Activated CD8-positive, alpha-beta memory T cell treated with anti-CD3 and anti-CD28 coated beads, Interleukin-2, amount 10 ng/mL, durations not matched to agents 7 days and 5 days (primary cell): ENCODE data around the gene PBLD. TPM values are rescaled to one million over a fixed set of nuclear protein-coding genes. Genes with fewer than 3 reads are reported as not detected.
"Not testable (repeated sequence)": the region's sequence is repeated elsewhere in the genome, so short reads cannot be mapped to it uniquely, and the experiment has no call there.

Source experiments
- ATAC-seq: fragments of 150-1000 bp; cut with Tn5 transposase; one replicate; pipeline ENCODE4 v1.10.0; 2021; ENCODE audit warnings: moderate library complexity
- CTCF ChIA-PET: fragments of 350-600 bp; sonication (Branson Sonifier 250); formaldehyde crosslinking; loops from one replicate; lab custom pipeline; 2021; ENCODE audit warnings: antibody characterized with exemption; lab: Charles Lee
- DNase-seq: peaks from one replicate; pipeline ENCODE4 v3.0.0-alpha.2; 2020
- H3K27ac Mint-ChIP-seq: one replicate; pipeline ENCODE4 v1.8.0; 2021; ENCODE audit warnings: mild to moderate bottlenecking, mixed read lengths
- H3K27me3 Mint-ChIP-seq: one replicate; pipeline ENCODE4 v1.8.0; 2021; ENCODE audit warnings: mixed read lengths
- H3K36me3 Mint-ChIP-seq: one replicate; pipeline ENCODE4 v1.8.0; 2021; ENCODE audit warnings: mild to moderate bottlenecking, mixed read lengths
- H3K4me1 Mint-ChIP-seq: one replicate; pipeline ENCODE4 v1.8.0; 2021; ENCODE audit warnings: mixed read lengths
- H3K4me3 Mint-ChIP-seq: one replicate; pipeline ENCODE4 v1.8.0; 2021; ENCODE audit warnings: mild to moderate bottlenecking, moderate library complexity, mixed read lengths
- H3K9me3 Mint-ChIP-seq: one replicate; pipeline ENCODE4 v1.8.0; 2022; ENCODE audit warnings: low read depth, mixed read lengths
- total RNA-seq, 2 experiments: library from RNA; stranded (reverse); gene quantifications; one replicate each; pipeline ENCODE4 v1.2.3, GENCODE V29; 2021

The PBLD gene
- total RNA-seq, 2 experiments from 2014 or later, result 1.1 to 1.4 TPM

- H3K4me3 Mint-ChIP-seq, ATAC-seq, H3K27ac Mint-ChIP-seq, H3K27me3 Mint-ChIP-seq, H3K36me3 Mint-ChIP-seq, DNase-seq, H3K9me3 Mint-ChIP-seq, H3K4me1 Mint-ChIP-seq, CTCF ChIA-PET: not testable (repeated sequence)
Measured at GRCh38 chr10:68324396-68324795, 8.3 kb downstream of the PBLD start.

DNA sequence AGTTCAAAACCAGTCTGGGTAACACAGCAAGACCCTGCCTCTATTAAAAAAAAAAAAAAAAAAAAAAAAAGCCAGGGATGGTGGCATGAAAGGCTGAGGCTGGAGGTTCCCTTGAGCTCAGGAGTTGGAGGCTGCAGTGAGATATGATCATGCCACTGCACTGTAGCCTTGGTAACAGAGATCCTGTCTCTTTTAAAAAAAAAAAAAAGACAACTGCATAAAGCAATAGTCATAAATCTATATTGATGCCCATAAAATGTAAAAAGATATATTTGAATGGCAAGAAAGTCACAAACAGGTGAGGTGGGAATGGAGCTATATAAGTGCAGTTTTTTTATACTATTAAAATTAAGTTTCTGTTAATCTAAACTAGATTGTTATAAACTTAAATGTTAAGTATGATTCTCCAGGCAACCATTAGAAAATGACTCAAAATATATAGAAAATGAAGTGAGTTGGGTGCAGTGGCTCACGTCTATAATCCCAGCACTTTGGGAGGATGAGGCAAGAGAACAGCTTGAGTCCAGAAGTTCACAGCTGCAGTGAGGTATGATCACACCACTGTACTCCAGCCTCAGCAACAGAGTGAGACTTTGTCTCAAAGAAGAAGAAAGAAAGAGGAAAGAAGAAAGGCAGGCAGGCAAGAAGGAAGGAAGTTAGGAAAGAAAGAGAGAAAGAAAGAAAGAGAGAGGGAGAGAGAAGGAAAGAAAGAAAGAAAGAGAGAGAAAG, 14.2 kb downstream of the PBLD start:
- Mint-ChIP-seq H3K27ac (no peak overlapping the region), H3K27me3 (no peaks in the 10 kb centered on the region), H3K36me3 (peaks cover 15% of the 10 kb centered on the region), H3K4me1 (peaks cover 9% of the 10 kb centered on the region), H3K4me3 (no peak overlapping the region), H3K9me3 (peaks cover 14% of the 10 kb centered on the region)
- CTCF ChIA-PET, result interaction anchor here (1.0 kb wide), 2 partner anchors 15 to 16 kb away, joined by 3 read pairs; no protein-coding TSS in a partner anchor
- ATAC-seq (no peak), DNase-seq (no peak)

GRCh38 chr10:68315582-68315981, 17.1 kb downstream of the PBLD start:
- ATAC-seq, result no peak
- peaks cover 9% of the 10 kb centered on the region for H3K4me1 Mint-ChIP-seq
- DNase-seq, result no peak
- CTCF ChIA-PET, result interaction anchor here (1.6 to 3.8 kb wide), 4 partner anchors 13 to 103 kb away, joined by 3 to 19 read pairs (median 8); partner anchors contain the start of genes HNRNPH3 and PBLD
- H3K27me3 Mint-ChIP-seq, result no peaks in the 10 kb centered on the region
- peaks cover 14% of the 10 kb centered on the region for H3K9me3 Mint-ChIP-seq
- no peak overlapping the region for H3K4me3 Mint-ChIP-seq
- no peak overlapping the region for H3K27ac Mint-ChIP-seq
- H3K36me3 Mint-ChIP-seq, result peaks cover 15% of the 10 kb centered on the region

- DNase-seq, H3K4me1 Mint-ChIP-seq, H3K4me3 Mint-ChIP-seq, H3K27ac Mint-ChIP-seq, ATAC-seq, H3K27me3 Mint-ChIP-seq: not testable (repeated sequence)
- peaks cover 15% of the 10 kb centered on the region for H3K36me3 Mint-ChIP-seq
- CTCF ChIA-PET, result interaction anchor here (1.0 to 3.8 kb wide), 5 partner anchors 12 to 526 kb away, joined by 3 to 19 read pairs (median 7); partner anchors contain the start of genes HNRNPH3 and PBLD
- peaks cover 14% of the 10 kb centered on the region for H3K9me3 Mint-ChIP-seq
Measured at GRCh38 chr10:68314930-68315329, 17.8 kb downstream of the PBLD start.

GRCh38 chr10:68310531-68310930, 22.2 kb downstream of the PBLD start:
- Mint-ChIP-seq H3K4me3 (no peak overlapping the region), H3K27ac (no peak overlapping the region), H3K27me3 (no peaks in the 10 kb centered on the region), H3K36me3 (peaks cover 3% of the 10 kb centered on the region), H3K9me3 (no peaks in the 10 kb centered on the region), H3K4me1 (peaks cover 7% of the 10 kb centered on the region)
- DNase-seq (no peak), ATAC-seq (no peak)
- CTCF ChIA-PET, result no interaction called here

DNA sequence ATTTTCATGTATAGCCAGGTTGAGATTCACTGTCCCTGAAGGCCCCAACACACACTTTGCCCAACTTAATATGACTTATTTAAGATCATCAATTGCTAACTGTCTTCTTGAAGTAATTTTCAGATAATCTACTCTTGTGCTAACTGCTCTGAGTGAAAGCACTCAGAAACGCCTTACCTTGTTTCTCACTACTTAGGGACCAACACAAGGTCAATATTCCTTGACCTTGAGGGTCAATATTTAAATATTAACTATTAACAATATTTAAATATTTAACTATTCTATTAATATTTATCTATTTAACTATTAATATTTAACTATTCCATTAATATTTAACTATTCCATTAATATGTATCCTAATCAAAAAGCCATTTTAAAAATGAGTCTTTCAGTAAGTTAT, 26.9 kb downstream of the PBLD start:
- ATAC-seq (no peak), DNase-seq (no peak)
- no peaks in the 10 kb centered on the region for H3K9me3 Mint-ChIP-seq
- H3K27me3 Mint-ChIP-seq, result no peaks in the 10 kb centered on the region
- CTCF ChIA-PET, result interaction anchor here (1.3 kb wide), 1 partner anchor 43 kb away, joined by 3 read pairs; no protein-coding TSS in a partner anchor
- no peaks in the 10 kb centered on the region for H3K4me1 Mint-ChIP-seq
- no peak overlapping the region for H3K27ac Mint-ChIP-seq
- H3K4me3 Mint-ChIP-seq, result no peak overlapping the region
- no peaks in the 10 kb centered on the region for H3K36me3 Mint-ChIP-seq

DNA sequence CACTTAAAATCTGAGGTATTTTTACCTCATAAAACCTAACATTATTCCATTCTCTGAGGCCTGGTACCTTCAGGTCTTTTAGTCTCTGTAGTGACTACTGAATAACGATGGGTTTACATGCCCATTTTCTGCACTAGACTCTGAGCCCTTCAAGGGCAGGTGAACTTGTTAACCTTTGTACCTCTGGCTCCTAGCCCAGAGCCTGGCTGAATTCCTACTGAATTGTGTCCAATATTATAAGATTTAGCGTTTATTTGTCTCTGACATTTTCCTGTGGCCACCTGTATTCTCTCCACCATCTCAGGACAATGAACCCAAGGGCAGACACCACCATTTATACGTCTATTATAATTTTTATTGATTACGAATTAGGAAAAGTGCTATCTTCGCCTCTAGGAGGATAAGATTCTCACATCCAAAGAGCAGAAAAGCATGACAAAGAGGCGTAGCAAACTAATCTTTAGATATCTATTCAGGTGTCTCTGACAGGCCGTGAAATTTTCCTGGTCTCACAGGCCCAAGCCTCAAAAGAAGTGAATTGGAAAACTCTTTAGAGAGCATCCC, 28.8 kb downstream of the PBLD start:
- H3K27me3 Mint-ChIP-seq, result no peaks in the 10 kb centered on the region
- ATAC-seq (no peak), DNase-seq (no peak)
- CTCF ChIA-PET, result interaction anchor here (0.7 to 2.9 kb wide), 6 partner anchors 10 to 449 kb away, joined by 3 to 19 read pairs (median 4); no protein-coding TSS in a partner anchor
- H3K4me1 Mint-ChIP-seq, result no peaks in the 10 kb centered on the region
- H3K9me3 Mint-ChIP-seq, result no peaks in the 10 kb centered on the region
- H3K27ac Mint-ChIP-seq, result no peak overlapping the region
- H3K36me3 Mint-ChIP-seq, result no peaks in the 10 kb centered on the region
- no peak overlapping the region for H3K4me3 Mint-ChIP-seq

- CTCF ChIA-PET, result interaction anchor here (0.6 to 2.9 kb wide), 12 partner anchors 10 to 515 kb away, joined by 3 to 20 read pairs (median 5); no protein-coding TSS in a partner anchor
- H3K4me3 Mint-ChIP-seq, result no peak overlapping the region
- ATAC-seq (no peak), DNase-seq (no peak)
- H3K9me3 Mint-ChIP-seq, result no peaks in the 10 kb centered on the region
- H3K27ac Mint-ChIP-seq, result no peak overlapping the region
- H3K36me3 Mint-ChIP-seq, result no peaks in the 10 kb centered on the region
- no peaks in the 10 kb centered on the region for H3K4me1 Mint-ChIP-seq
- H3K27me3 Mint-ChIP-seq, result no peaks in the 10 kb centered on the region
Measured at GRCh38 chr10:68302871-68303270, 29.9 kb downstream of the PBLD start.

DNA sequence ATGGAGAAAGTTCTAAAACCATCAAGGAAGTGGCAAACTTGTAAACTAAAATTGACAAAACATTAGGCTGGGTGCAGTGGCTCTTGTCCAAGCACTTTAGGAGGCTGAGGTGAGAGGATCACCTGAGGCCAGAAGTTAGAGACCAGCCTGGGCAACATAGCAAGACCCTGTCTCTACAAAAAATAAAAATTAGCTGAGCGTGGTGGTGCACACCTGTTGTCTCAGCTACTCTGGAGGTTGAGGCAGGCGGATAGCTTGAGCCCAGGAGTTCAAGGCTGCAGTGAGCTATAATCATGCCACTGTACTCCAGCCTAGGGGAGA, 30.3 kb downstream of the PBLD start:
- DNase-seq (no peak), ATAC-seq (no peak)
- Mint-ChIP-seq H3K4me1 (no peaks in the 10 kb centered on the region), H3K9me3 (no peaks in the 10 kb centered on the region), H3K27me3 (no peaks in the 10 kb centered on the region), H3K27ac (no peak overlapping the region), H3K4me3 (no peak overlapping the region), H3K36me3 (no peaks in the 10 kb centered on the region)
- CTCF ChIA-PET, result interaction anchor here (0.6 to 2.9 kb wide), 17 partner anchors 11 to 514 kb away, joined by 3 to 20 read pairs (median 5); no protein-coding TSS in a partner anchor

- ATAC-seq, result peak; percentile 58
- CTCF ChIA-PET, result interaction anchor here (0.9 to 2.9 kb wide), 18 partner anchors 10 to 514 kb away, joined by 3 to 20 read pairs (median 4); no protein-coding TSS in a partner anchor
- H3K4me1 Mint-ChIP-seq, result no peaks in the 10 kb centered on the region
- no peaks in the 10 kb centered on the region for H3K36me3 Mint-ChIP-seq
- H3K27ac Mint-ChIP-seq, result no peak overlapping the region
- no peak for DNase-seq
- H3K27me3 Mint-ChIP-seq, result no peaks in the 10 kb centered on the region
- no peaks in the 10 kb centered on the region for H3K9me3 Mint-ChIP-seq
- H3K4me3 Mint-ChIP-seq, result no peak overlapping the region
Measured at GRCh38 chr10:68301790-68302502, 30.8 kb downstream of the PBLD start.

GRCh38 chr10:68301301-68301700, 31.4 kb downstream of the PBLD start:
- ATAC-seq, result no peak
- no peaks in the 10 kb centered on the region for H3K36me3 Mint-ChIP-seq
- no peaks in the 10 kb centered on the region for H3K4me1 Mint-ChIP-seq
- DNase-seq, result no peak
- H3K27me3 Mint-ChIP-seq, result no peaks in the 10 kb centered on the region
- no peak overlapping the region for H3K4me3 Mint-ChIP-seq
- H3K9me3 Mint-ChIP-seq, result no peaks in the 10 kb centered on the region
- CTCF ChIA-PET, result interaction anchor here (0.9 to 2.9 kb wide), 16 partner anchors 9 to 513 kb away, joined by 3 to 20 read pairs (median 5); no protein-coding TSS in a partner anchor
- H3K27ac Mint-ChIP-seq, result no peak overlapping the region

- Mint-ChIP-seq H3K4me3 (no peak overlapping the region), H3K4me1 (no peaks in the 10 kb centered on the region), H3K27ac (no peak overlapping the region), H3K27me3 (no peaks in the 10 kb centered on the region), H3K9me3 (no peaks in the 10 kb centered on the region), H3K36me3 (no peaks in the 10 kb centered on the region)
- no peak for DNase-seq
- ATAC-seq, result no peak
- CTCF ChIA-PET, result no interaction called here
Measured at GRCh38 chr10:68296843-68297663, 35.7 kb downstream of the PBLD start.

DNA sequence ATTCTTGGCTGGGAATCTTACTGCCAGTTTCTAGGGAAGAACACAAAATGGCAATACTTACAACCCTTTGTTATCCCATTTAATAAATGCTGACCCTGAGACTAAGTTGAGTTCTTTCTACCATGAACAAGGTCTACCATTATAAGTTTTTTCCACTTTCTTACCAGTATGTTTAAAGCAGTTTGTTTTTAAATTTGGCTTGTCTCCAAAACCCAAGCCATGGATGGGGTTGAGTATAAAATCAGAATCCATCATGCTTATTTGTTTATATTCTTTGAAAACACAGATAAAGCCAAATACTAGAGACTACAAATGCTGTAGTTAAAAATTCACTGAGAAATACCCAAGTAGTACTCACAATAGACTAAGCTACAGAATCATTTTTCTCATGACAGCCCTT, 42.0 kb downstream of the PBLD start:
- Mint-ChIP-seq H3K36me3 (no peaks in the 10 kb centered on the region), H3K27me3 (no peaks in the 10 kb centered on the region), H3K4me3 (no peak overlapping the region), H3K9me3 (no peaks in the 10 kb centered on the region), H3K27ac (no peak overlapping the region), H3K4me1 (no peaks in the 10 kb centered on the region)
- DNase-seq, result no peak
- ATAC-seq, result no peak
- CTCF ChIA-PET, result no interaction called here
